Upper lobe of left lung (tissue), 4 donors: ENCODE results near the gene PDLIM1.

Source experiments
- POLR2A ChIP-seq, 4 donors: fragments of 450-650 bp; IDR thresholded peaks; one replicate each; pipeline ENCODE4 v1.5.1; 2016 to 2017; ENCODE audit warnings: antibody characterized with exemption in 4 of 4, mild to moderate bottlenecking in 2 of 4
- POLR2AphosphoS5 ChIP-seq, 2 donors: sonication (generic); formaldehyde crosslinking; IDR thresholded peaks; one replicate each; pipeline ENCODE4 v1.5.1; 2017; ENCODE audit warnings: antibody characterized with exemption in 2 of 2
- TF ChIP-seq, protein P1 (sequence below), 6 experiments: fragments of 450-650 bp in 4 of 6; fragments of 200-600 bp in 2 of 6; sonication (generic) in 2 of 6; IDR thresholded peaks; one replicate each; pipeline ENCODE4 v1.5.1; 2016 to 2019; ENCODE audit warnings: antibody characterized with exemption in 6 of 6

DNA sequence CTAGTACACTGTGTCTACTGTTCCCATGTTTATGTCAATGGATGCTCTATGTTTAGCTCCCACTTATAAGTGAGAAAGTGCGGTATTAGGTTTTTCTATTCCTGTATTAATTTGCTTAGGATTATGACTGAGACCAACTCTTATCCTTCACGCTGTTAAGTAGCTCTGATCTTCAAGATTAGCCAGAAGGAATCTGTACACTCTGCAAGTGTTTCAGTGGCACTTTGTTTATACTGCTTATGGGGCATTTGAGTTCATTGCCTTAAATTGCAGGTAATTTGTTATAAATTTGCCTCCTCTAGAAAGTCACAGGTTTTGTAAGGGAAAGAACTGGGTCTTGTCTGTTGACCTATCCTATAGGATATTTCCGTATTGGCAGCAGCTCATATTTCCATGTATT is 103.2 kb downstream of the PDLIM1 start:
- TF ChIP-seq, protein P1, sequence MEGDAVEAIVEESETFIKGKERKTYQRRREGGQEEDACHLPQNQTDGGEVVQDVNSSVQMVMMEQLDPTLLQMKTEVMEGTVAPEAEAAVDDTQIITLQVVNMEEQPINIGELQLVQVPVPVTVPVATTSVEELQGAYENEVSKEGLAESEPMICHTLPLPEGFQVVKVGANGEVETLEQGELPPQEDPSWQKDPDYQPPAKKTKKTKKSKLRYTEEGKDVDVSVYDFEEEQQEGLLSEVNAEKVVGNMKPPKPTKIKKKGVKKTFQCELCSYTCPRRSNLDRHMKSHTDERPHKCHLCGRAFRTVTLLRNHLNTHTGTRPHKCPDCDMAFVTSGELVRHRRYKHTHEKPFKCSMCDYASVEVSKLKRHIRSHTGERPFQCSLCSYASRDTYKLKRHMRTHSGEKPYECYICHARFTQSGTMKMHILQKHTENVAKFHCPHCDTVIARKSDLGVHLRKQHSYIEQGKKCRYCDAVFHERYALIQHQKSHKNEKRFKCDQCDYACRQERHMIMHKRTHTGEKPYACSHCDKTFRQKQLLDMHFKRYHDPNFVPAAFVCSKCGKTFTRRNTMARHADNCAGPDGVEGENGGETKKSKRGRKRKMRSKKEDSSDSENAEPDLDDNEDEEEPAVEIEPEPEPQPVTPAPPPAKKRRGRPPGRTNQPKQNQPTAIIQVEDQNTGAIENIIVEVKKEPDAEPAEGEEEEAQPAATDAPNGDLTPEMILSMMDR (IDR thresholded peaks at IDR 0.05): no peak
- no peak for TF ChIP-seq POLR2AphosphoS5 (IDR thresholded peaks at IDR 0.05)
- TF ChIP-seq POLR2A (IDR thresholded peaks at IDR 0.05): no peak
